ENCODE data around the gene CYP4F3.

The CYP4F3 gene

GRCh38 chr19:15683411-15683810 is 42.7 kb downstream of the CYP4F3 start:
- Histone ChIP-seq H3K36me3 (ENCODE audit: insufficient read depth, low read length) (no peaks in the 10 kb centered on the region), H3K9me2 (ENCODE audit: low read depth, low read length) (no peaks in the 10 kb centered on the region), H3K27ac (ENCODE audit: low read depth, low read length, poor library complexity, severe bottlenecking) (no peak overlapping the region), H3K4me2 (ENCODE audit: low read length) (no peak overlapping the region), H3K4me3 (ENCODE audit: low read depth, low read length, poor library complexity, severe bottlenecking) (no peak overlapping the region), H2AFZ (ENCODE audit: low read length) (no peak overlapping the region), H3K79me2 (ENCODE audit: insufficient read depth, low read length) (no peaks in the 10 kb centered on the region), H3K4me1 (ENCODE audit: insufficient read depth, low read length, severe bottlenecking) (no peaks in the 10 kb centered on the region), H3K9me3 (ENCODE audit: low read length) (no peaks in the 10 kb centered on the region), H4K20me1 (ENCODE audit: insufficient read depth, low read length) (no peaks in the 10 kb centered on the region), H3K9ac (ENCODE audit: low read length) (no peak overlapping the region), H3F3A (ENCODE audit: insufficient read depth, low read length) (no peaks in the 10 kb centered on the region), H3K27me3 (ENCODE audit: insufficient read depth, low read length) (no peaks in the 10 kb centered on the region)
- TF ChIP-seq EZH2 (IDR thresholded peaks at IDR 0.05; ENCODE audit: borderline replicate concordance, low read length) (no peak), CTCF (IDR thresholded peaks at IDR 0.05; ENCODE audit: low read length) (no peak)

DNA sequence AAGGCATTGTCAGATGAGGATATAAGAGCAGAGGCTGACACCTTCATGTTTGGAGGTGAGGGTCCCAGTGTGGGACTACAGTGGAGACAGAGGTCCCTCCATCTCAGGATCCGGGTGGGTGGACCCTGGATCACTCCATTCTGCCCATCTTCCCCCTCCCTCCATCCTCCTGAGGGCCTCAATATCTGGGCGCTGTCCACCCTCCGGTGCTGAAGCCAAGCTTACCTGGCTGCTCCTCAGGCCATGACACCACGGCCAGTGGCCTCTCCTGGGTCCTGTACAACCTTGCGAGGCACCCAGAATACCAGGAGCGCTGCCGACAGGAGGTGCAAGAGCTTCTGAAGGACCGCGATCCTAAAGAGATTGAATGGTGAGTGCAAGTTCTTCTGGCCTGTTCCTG is 44.1 kb downstream of the CYP4F3 start:
- H3K4me1 ChIP-seq (ENCODE audit: insufficient read depth, low read length, severe bottlenecking), result no peaks in the 10 kb centered on the region
- no peaks in the 10 kb centered on the region for H3K9me3 ChIP-seq (ENCODE audit: low read length)
- H3K9me2 ChIP-seq (ENCODE audit: low read depth, low read length), result no peaks in the 10 kb centered on the region
- H4K20me1 ChIP-seq (ENCODE audit: insufficient read depth, low read length), result no peaks in the 10 kb centered on the region
- no peaks in the 10 kb centered on the region for H3F3A ChIP-seq (ENCODE audit: insufficient read depth, low read length)
- no peak overlapping the region for H3K9ac ChIP-seq (ENCODE audit: low read length)
- H3K27me3 ChIP-seq (ENCODE audit: insufficient read depth, low read length), result no peaks in the 10 kb centered on the region
- no peak overlapping the region for H3K27ac ChIP-seq (ENCODE audit: low read depth, low read length, poor library complexity, severe bottlenecking)
- TF ChIP-seq CTCF (IDR thresholded peaks at IDR 0.05; ENCODE audit: low read length), result no peak
- no peak for TF ChIP-seq EZH2 (IDR thresholded peaks at IDR 0.05; ENCODE audit: borderline replicate concordance, low read length)
- no peak overlapping the region for H3K4me3 ChIP-seq (ENCODE audit: low read depth, low read length, poor library complexity, severe bottlenecking)
- no peaks in the 10 kb centered on the region for H3K79me2 ChIP-seq (ENCODE audit: insufficient read depth, low read length)
- H3K4me2 ChIP-seq (ENCODE audit: low read length), result no peak overlapping the region
- H2AFZ ChIP-seq (ENCODE audit: low read length), result no peak overlapping the region
- no peaks in the 10 kb centered on the region for H3K36me3 ChIP-seq (ENCODE audit: insufficient read depth, low read length)

DNA sequence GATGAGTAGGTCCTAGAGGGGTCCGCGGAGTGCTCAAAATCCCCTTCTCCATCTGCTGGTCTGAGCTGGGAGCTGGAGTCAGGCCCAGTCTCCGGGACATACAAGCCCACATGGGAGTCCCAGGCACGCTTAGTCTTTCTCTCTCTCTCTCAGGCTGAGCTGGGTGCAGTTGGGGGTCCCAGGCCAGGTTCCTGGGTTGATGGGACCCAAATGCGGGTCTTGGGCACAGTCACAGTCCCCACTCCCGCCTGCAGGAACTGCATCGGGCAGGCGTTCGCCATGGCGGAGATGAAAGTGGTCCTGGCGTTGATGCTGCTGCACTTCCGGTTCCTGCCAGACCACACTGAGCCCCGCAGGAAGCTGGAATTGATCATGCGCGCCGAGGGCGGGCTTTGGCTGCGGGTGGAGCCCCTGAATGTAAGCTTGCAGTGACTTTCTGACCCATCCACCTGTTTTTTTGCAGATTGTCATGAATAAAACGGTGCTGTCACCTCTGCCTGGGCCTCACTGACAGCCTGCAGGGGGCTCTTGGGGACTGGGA is 56.0 kb downstream of the CYP4F3 start:
- Histone ChIP-seq H4K20me1 (ENCODE audit: insufficient read depth, low read length) (no peaks in the 10 kb centered on the region), H3K9ac (ENCODE audit: low read length) (no peak overlapping the region), H3K79me2 (ENCODE audit: insufficient read depth, low read length) (no peaks in the 10 kb centered on the region), H3K27ac (ENCODE audit: low read depth, low read length, poor library complexity, severe bottlenecking) (no peak overlapping the region), H3F3A (ENCODE audit: insufficient read depth, low read length) (no peaks in the 10 kb centered on the region), H3K9me2 (ENCODE audit: low read depth, low read length) (no peaks in the 10 kb centered on the region), H3K4me2 (ENCODE audit: low read length) (no peak overlapping the region), H3K27me3 (ENCODE audit: insufficient read depth, low read length) (no peaks in the 10 kb centered on the region), H3K4me3 (ENCODE audit: low read depth, low read length, poor library complexity, severe bottlenecking) (no peak overlapping the region), H3K36me3 (ENCODE audit: insufficient read depth, low read length) (no peaks in the 10 kb centered on the region), H3K9me3 (ENCODE audit: low read length) (no peaks in the 10 kb centered on the region), H3K4me1 (ENCODE audit: insufficient read depth, low read length, severe bottlenecking) (no peaks in the 10 kb centered on the region), H2AFZ (ENCODE audit: low read length) (no peak overlapping the region)
- TF ChIP-seq CTCF (IDR thresholded peaks at IDR 0.05; ENCODE audit: low read length) (no peak), EZH2 (IDR thresholded peaks at IDR 0.05; ENCODE audit: borderline replicate concordance, low read length) (no peak)
